PC-9 (cell line): ENCODE measurements around the gene TWNK.

Experiments
- EZH2 ChIP-seq: fragments of 200-600 bp; sonication (generic); IDR thresholded peaks from 2 replicates; pipeline ENCODE4 v1.8.0; 2017; ENCODE audit warnings: antibody characterized with exemption, low read depth
- TF ChIP-seq, protein P1 (sequence below): fragments of 200-600 bp; sonication (generic); conservative IDR thresholded peaks from 2 replicates; pipeline ENCODE4 v1.6.1; 2017; ENCODE audit warnings: mixed run types, antibody characterized with exemption, mild to moderate bottlenecking, moderate library complexity

DNA sequence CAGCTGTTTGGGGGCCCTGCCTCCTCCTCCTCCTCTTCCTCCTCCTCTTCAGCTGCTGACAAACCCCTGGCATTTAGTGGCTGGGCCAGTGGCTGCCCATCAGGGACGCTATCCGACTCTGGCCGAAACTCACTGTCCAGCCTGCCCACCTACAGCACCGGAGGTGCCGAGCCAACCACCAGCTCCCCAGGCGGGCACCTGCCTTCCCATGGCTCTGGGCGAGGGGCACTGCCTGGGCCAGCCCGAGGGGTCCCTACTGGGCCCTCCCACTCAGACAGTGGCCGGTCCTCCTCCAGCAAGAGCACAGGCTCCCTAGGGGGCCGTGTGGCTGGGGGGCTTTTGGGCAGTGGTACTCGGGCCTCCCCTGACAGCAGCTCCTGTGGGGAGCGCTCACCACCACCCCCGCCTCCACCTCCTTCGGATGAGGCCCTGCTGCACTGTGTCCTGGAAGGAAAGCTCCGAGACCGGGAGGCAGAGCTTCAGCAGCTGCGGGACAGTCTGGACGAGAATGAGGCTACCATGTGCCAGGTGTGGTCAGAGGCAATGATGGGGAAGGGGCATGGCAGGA lies 16.4 kb downstream of the TWNK start:
- TF ChIP-seq, protein P1, sequence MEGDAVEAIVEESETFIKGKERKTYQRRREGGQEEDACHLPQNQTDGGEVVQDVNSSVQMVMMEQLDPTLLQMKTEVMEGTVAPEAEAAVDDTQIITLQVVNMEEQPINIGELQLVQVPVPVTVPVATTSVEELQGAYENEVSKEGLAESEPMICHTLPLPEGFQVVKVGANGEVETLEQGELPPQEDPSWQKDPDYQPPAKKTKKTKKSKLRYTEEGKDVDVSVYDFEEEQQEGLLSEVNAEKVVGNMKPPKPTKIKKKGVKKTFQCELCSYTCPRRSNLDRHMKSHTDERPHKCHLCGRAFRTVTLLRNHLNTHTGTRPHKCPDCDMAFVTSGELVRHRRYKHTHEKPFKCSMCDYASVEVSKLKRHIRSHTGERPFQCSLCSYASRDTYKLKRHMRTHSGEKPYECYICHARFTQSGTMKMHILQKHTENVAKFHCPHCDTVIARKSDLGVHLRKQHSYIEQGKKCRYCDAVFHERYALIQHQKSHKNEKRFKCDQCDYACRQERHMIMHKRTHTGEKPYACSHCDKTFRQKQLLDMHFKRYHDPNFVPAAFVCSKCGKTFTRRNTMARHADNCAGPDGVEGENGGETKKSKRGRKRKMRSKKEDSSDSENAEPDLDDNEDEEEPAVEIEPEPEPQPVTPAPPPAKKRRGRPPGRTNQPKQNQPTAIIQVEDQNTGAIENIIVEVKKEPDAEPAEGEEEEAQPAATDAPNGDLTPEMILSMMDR = no peak
- no peak for TF ChIP-seq EZH2
